Transverse colon (tissue), 4 donors: Measurements from ENCODE around the gene GATB. TPM values are rescaled to one million over a fixed set of nuclear protein-coding genes. Genes with fewer than 3 reads are reported as not detected.
A peak's percentile ranks its signal among the peaks of the same experiment; 100 is the strongest.

Source experiments
- DNase-seq: peaks from one replicate; pipeline ENCODE4 v3.0.0-alpha.2; 2019
- H3K27ac ChIP-seq, 4 donors: fragments of 200-600 bp; sonication (generic); 2 replicates each; pipeline ENCODE4 v1.5.1; 2016 to 2018; ENCODE audit warnings: inconsistent platforms in 4 of 4
- H3K27me3 ChIP-seq: fragments of 200-600 bp; sonication (generic); 2 replicates; pipeline ENCODE4 v1.5.1; 2017; ENCODE audit warnings: inconsistent platforms
- H3K36me3 ChIP-seq, 4 donors: fragments of 200-600 bp; sonication (generic); 2 replicates each; pipeline ENCODE4 v1.5.1; 2017 to 2019; ENCODE audit warnings: inconsistent platforms in 4 of 4
- H3K4me1 ChIP-seq, 4 donors: fragments of 200-600 bp; sonication (generic); 2 replicates each; pipeline ENCODE4 v1.5.1; 2017 to 2020; ENCODE audit warnings: inconsistent platforms in 4 of 4
- H3K4me3 ChIP-seq, 4 donors: fragments of 200-600 bp; sonication (generic); 1 replicate in 1 of 4; 2 replicates in 3 of 4; pipeline versions ENCODE4 v1.5.1 to v1.6.1; 2017 to 2019; ENCODE audit warnings: inconsistent platforms in 4 of 4
- H3K9me3 ChIP-seq, 2 donors: fragments of 200-600 bp; sonication (generic); 2 replicates each; pipeline ENCODE4 v1.5.1; 2017 to 2019; ENCODE audit warnings: inconsistent platforms in 2 of 2
- CTCF ChIP-seq, 5 experiments: fragments of 200-600 bp in 3 of 5; fragments of 450-650 bp in 2 of 5; sonication (generic) in 3 of 5; IDR thresholded peaks; 1 replicate in 2 of 5; 2 replicates in 3 of 5; pipeline ENCODE4 v1.5.1; 2016 to 2017; ENCODE audit warnings: antibody characterized with exemption in 5 of 5, inconsistent platforms in 3 of 5, mild to moderate bottlenecking in 2 of 5, moderate library complexity in 1 of 5
- EP300 ChIP-seq: sonication (generic); formaldehyde crosslinking; IDR thresholded peaks from one replicate; pipeline ENCODE4 v1.6.1; 2017; ENCODE audit warnings: antibody characterized with exemption, low read depth
- POLR2A ChIP-seq: fragments of 450-650 bp; IDR thresholded peaks from one replicate; pipeline ENCODE4 v1.6.1; 2016; ENCODE audit warnings: antibody characterized with exemption, mild to moderate bottlenecking, moderate library complexity
- POLR2AphosphoS5 ChIP-seq, 3 donors: sonication (generic); formaldehyde crosslinking; IDR thresholded peaks; one replicate each; pipeline ENCODE4 v1.6.1; 2016; ENCODE audit warnings: antibody characterized with exemption in 3 of 3
- WGBS, 2 donors: methylation state at CpG; one replicate each; pipeline ENCODE4 v1.1.5; 2018; ENCODE audit warnings: low coverage in 1 of 2; 5-methylcytosine and 5-hydroxymethylcytosine counted together
- in situ Hi-C, 4 donors: fragments of 200-750 bp; cut with MboI; loops; one replicate each; pipeline versions ENCODE4 v1.15.0 to v1.15.1; 2017; ENCODE audit warnings: low sequenced_read_pairs in 3 of 4, low pct_ligation_motif_present in 1 of 4, low pct_unique_long_range_greater_than_20kb in 1 of 4
- intact Hi-C: fragments of 100-400 bp; cut with DNase I; formaldehyde crosslinking; loops from one replicate; pipeline ENCODE4 v1.15.1; 2023; ENCODE audit warnings: low total_unique reads
- total RNA-seq, 4 donors: library from RNA; depleted of rRNA; stranded (reverse); fragments of >200 nt; gene quantifications; one replicate each; pipeline ENCODE4 v1.1.0, GENCODE V29; 2016

The GATB gene
- total RNA-seq, 4 donors from 2014 or later, result 22.5 to 111 (median 27.3) TPM

- Histone ChIP-seq H3K27ac (peak overlapping the region; percentile 10 to 50 (median 27)), H3K36me3 (no peaks in the 10 kb centered on the region), H3K27me3 (no peaks in the 10 kb centered on the region), H3K9me3 (no peaks in the 10 kb centered on the region), H3K4me3 (no peak overlapping the region), H3K4me1 (peaks cover 0 to 25% (median 6%) of the 10 kb centered on the region in 4 donors)
- no peak for DNase-seq
- in situ Hi-C loops (no loop called here), intact Hi-C loops (no loop called here)
- WGBS, 2 donors, result 64 to 71% methylated on average over 4 to 14 of the region's 14 CpGs
- no peak for TF ChIP-seq POLR2A
- no peak for TF ChIP-seq CTCF (IDR thresholded peaks at IDR 0.05)
- no peak for TF ChIP-seq POLR2AphosphoS5 (IDR thresholded peaks at IDR 0.05)
- no peak for TF ChIP-seq EP300
Measured at GRCh38 chr4:151688003-151688784, 72.6 kb downstream of the GATB start.

GRCh38 chr4:151687021-151687640, 73.7 kb downstream of the GATB start:
- Histone ChIP-seq H3K4me1 (peaks cover 0 to 25% (median 6%) of the 10 kb centered on the region in 4 donors), H3K9me3 (no peaks in the 10 kb centered on the region), H3K36me3 (no peaks in the 10 kb centered on the region), H3K27me3 (no peaks in the 10 kb centered on the region), H3K4me3 (no peak overlapping the region), H3K27ac (peak overlapping the region in 2 of 4 donors; percentile 24 to 50)
- TF ChIP-seq POLR2A, result no peak
- intact Hi-C loops, result no loop called here
- WGBS, 2 donors, result 80 to 87% methylated on average over 2 to 11 of the region's 11 CpGs
- in situ Hi-C loops, result no loop called here
- no peak for DNase-seq

GRCh38 chr4:151685303-151685702, 75.5 kb downstream of the GATB start:
- TF ChIP-seq POLR2AphosphoS5 (IDR thresholded peaks at IDR 0.05), result no peak
- no peak for TF ChIP-seq CTCF (IDR thresholded peaks at IDR 0.05)
- no peak for TF ChIP-seq POLR2A
- TF ChIP-seq EP300, result no peak
- Histone ChIP-seq H3K4me1 (peaks cover 0 to 18% (median 6%) of the 10 kb centered on the region in 4 donors), H3K27ac (no peak overlapping the region), H3K4me3 (no peak overlapping the region), H3K36me3 (no peaks in the 10 kb centered on the region), H3K9me3 (no peaks in the 10 kb centered on the region), H3K27me3 (no peaks in the 10 kb centered on the region)
- intact Hi-C loops, result no loop called here
- DNase-seq, result no peak
- in situ Hi-C loops, result no loop called here
- WGBS, 2 donors, result 61 to 92% methylated on average over 2 to 5 of the region's 5 CpGs

- intact Hi-C loops (no loop called here), in situ Hi-C loops (no loop called here)
- Histone ChIP-seq H3K27me3 (no peaks in the 10 kb centered on the region), H3K36me3 (no peaks in the 10 kb centered on the region), H3K4me3 (no peak overlapping the region), H3K4me1 (no peaks in the 10 kb centered on the region), H3K9me3 (no peaks in the 10 kb centered on the region), H3K27ac (no peak overlapping the region)
- TF ChIP-seq POLR2A (no peak), POLR2AphosphoS5 (IDR thresholded peaks at IDR 0.05) (no peak), CTCF (IDR thresholded peaks at IDR 0.05) (no peak), EP300 (no peak)
- WGBS, 2 donors, result 90 to 97% methylated on average over 2 to 4 of the region's 4 CpGs
- DNase-seq, result no peak
Measured at GRCh38 chr4:151681085-151681484, 79.7 kb downstream of the GATB start.
